8988T (cell line): ENCODE measurements around the gene MACROD2.
"Not testable (repeated sequence)": the region's sequence is repeated elsewhere in the genome, so short reads cannot be mapped to it uniquely, and the experiment has no call there.

Experiments
- DNase-seq: peaks from one replicate; pipeline ENCODE4 v3.0.0; 2011

Gene MACROD2

DNA sequence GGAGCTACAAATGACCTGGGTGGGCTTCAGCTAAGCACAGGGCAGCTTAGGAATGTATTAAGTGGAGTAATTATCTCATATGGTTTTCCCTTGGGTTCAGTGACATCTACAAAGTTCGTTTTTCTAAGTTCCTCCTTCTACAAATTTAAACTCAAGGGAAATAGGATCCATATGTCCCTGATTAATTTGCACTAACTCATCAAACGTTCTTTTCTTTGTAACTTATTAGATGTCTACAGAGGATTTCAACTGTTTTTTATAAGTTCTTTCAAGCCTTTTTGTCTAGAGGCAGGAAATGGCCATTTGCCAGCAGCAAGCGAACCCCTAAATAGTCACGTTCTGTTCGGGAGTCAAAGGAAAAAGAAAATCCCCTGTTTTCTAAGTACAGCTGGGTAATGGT is 1517.6 kb downstream of the MACROD2 start:
- DNase-seq = no peak

- no peak for DNase-seq
Observed at GRCh38 chr20:15515691-15516090, 1520.4 kb downstream of the MACROD2 start.

DNA sequence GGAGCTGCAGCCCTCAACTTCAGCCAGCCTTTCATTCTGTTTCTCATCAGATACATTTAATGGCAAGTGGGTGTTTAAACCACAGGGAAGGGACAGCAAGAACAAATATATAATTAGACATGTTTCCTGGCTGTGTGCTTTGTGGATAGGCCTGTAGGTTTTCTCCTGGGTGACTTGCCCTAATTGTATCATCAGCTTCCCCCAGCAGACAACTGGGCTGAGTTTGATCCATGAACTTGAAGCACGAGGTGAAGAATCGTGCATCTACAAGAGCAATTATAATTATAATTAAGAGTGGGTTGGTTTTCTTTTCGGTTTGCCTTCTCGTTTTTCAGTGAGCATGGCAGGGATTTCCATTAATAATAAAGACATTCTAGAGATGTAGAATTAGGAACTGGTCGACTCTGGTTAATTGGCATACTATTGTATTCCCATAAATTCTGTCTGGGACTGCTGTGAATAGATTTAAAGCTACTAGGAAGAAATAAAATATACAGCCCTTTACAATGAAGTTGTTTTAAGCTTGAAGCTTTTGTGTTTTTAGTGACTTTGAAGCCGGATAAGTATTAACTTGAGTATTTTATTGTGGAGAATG is 1525.7 kb downstream of the MACROD2 start:
- no peak for DNase-seq

- DNase-seq = no peak
Observed at GRCh38 chr20:15523400-15523799, 1528.1 kb downstream of the MACROD2 start.

- no peak for DNase-seq
Observed at GRCh38 chr20:15528391-15529111, 1533.2 kb downstream of the MACROD2 start.

- no peak for DNase-seq
Observed at GRCh38 chr20:15535863-15536262, 1540.5 kb downstream of the MACROD2 start.

DNA sequence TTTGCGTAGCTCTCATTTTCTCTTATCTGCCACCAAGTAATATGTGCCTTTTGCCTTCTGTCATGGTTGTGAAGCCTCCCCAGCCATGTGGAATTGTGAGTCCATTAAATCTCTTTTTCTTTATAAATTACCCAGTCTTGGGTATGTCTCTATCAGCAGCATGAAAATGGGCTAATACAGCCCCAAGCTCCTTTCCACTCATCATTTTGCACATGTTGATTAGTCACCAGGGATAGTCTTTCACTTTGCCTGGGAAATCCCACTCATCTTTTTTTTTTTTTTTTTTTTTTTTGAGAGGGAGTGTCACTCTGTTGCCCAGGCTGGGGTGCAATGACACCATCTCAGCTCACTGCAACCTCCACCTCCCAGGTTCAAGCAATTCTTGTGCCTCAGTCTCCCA is 1541.9 kb downstream of the MACROD2 start:
- DNase-seq = not testable (repeated sequence)

DNA sequence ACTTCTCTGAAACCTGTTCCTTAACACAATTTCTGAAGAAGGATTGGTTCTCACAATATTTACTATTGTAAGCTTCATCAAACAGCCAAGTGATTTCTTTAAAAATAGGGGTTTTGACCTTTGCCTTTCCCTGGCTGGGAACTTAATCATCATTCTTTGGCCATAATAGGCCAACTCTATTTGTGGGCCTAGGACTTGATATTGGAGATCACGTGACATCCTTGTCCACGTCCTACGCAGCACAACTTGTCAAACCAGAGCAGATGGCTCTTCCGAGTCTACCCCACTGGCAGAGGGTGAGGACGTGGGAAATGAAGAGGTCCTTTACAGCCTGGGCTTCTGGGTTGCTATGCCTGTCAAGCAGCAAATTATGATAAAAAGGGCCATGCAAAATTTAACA is 1547.3 kb downstream of the MACROD2 start:
- no peak for DNase-seq

DNA sequence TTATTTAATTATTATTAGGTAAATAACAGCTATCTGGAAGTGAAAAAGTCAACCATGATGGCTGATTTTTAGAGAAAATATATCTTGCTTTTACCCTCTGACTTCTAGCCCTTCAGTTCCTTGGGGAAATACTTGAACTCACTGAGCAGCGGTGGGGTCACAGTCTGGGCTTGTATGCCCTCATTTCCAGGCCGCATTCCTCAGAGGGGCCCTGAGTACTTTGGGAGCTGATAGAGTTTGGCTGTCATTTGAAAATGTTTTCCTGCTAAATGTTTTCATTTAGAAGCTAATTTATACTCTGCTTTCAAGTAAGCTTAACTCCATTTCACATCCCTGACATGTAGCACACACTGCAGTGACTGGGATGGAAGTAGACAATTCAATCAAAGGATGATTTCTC is 1549.4 kb downstream of the MACROD2 start:
- DNase-seq = no peak

GRCh38 chr20:15546525-15547023 is 1551.3 kb downstream of the MACROD2 start:
- DNase-seq = no peak

DNA sequence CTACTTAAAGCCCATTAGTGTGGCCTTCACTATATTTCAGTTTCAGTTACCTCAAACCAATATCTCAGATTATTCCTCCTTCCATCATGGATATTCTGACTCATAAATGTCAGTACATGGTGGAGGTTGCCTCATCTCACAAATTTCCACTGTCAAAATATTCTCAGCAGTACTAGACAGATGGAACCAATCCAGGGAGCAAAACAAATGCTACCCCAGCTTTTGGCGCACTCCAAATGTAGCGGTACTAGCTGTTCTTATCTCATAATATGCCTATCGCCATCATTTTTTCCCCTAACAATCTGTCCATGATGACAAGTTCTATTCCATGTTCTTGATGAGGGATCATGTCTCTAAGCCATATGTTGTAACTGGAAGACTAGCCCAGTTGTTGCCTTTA is 1551.8 kb downstream of the MACROD2 start:
- DNase-seq = no peak

DNA sequence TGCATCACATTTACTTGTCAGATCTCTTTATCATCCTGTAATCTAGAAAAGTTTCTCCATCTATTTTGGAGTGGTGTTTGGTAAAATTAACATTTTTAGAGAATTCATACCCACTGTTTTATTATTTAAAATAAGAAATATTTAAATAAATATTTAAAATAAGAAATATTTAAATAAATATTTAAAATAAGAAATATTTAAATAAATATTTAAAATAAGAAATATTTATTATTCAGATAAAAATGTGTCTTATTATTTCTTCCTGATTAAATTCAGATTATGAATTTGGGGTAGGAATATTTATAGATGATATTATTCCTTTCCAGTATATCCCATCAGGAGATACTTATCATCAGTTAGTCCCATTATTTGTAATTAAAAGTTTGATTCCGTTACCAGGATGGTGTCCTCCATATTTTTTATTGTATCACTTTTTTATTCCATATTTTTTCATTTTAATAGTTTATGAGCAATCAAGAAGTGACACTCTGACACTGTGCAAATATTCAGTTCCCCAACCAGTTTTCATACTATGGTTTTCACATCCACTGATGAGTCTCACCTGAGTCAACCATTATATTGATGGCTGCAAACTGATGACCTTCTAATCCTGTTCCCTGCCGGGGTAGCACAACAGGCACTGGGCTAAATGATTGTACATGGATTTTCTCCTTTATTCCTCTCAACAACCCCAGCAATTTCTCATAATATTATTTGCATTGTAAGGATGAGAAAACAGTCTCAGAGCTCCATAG is 1555.0 kb downstream of the MACROD2 start:
- no peak for DNase-seq

- DNase-seq = no peak
Observed at GRCh38 chr20:15555913-15556312, 1560.6 kb downstream of the MACROD2 start.

- no peak for DNase-seq
Observed at GRCh38 chr20:15556869-15557268, 1561.6 kb downstream of the MACROD2 start.

- no peak for DNase-seq
Observed at GRCh38 chr20:15561070-15561569, 1565.8 kb downstream of the MACROD2 start.

GRCh38 chr20:15561707-15562404 is 1566.5 kb downstream of the MACROD2 start:
- DNase-seq = no peak

DNA sequence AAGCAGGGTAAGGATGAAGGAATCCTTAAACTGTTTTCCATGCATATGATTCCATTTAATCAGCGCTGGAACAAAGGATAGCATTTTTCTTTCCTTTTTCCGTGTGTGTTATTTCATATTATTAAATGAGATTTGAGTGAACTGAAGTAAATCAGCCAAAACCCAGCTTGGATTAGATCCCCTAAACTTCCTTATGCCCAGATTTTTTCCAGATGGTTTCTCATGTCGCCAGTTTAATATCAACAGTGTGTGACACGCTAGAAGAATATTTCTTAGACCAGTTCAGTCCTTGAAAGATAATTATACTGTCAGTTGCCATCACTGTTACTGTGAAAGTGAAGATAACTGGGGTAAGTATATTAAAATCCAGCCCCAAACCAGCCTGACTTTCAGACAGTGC is 1568.5 kb downstream of the MACROD2 start:
- no peak for DNase-seq

DNA sequence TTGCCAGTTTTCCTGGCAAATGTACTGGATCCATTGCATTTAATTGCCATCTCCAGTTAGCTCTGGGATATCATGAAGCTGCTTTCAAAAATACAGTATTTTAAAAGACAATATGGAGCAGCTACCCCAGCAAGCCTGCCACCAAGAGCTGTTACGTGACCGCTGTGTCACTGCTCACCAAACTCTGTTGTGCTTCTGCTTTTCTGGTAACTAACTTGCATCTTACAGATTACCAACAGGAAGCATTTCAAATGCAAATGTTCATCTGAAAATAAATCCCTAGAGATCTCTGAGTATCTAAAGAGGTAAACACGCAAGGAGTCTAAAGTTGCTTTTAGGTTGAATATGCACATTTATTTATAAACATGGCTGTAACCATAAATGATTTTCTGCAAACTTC is 1569.7 kb downstream of the MACROD2 start:
- no peak for DNase-seq

GRCh38 chr20:15565786-15566185 is 1570.5 kb downstream of the MACROD2 start:
- no peak for DNase-seq

DNA sequence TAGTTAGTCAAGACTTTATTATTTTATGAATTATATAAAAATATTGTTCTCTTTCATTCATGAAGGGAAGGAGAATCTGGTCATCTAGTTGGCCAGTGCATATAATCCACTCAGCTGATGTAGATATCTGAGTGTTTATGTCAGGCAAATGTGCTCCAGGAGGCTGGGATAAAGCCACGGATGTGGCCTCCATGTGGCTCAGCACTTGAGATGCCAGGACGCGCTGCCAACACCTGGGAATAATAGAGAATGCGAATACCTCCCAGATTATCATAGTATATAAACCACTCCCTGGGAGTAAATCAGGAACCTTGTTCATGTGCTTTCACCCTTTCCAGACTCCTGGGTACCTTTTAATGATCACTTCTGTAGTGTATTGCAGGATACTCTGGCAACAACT is 1571.9 kb downstream of the MACROD2 start:
- no peak for DNase-seq

GRCh38 chr20:15570156-15570555 is 1574.8 kb downstream of the MACROD2 start:
- no peak for DNase-seq

DNA sequence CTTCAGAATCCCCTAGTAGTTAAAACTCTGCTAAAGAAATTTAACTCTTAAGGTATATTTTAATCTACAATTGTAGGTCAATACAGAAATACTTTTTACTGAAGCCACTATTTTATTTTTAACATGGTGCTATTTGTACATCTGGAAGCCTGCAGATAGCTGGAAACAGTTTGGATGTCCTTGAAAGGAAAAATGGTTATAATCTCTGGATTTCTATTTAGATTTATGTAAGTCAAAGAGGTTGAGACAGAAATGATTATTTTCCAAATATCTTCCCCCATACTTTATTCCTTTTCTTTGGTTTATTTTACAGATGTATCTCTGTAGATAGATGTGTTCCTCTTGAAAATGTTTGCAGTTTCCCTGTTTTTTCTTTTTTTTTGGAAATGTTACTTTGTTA is 1575.7 kb downstream of the MACROD2 start:
- no peak for DNase-seq

DNA sequence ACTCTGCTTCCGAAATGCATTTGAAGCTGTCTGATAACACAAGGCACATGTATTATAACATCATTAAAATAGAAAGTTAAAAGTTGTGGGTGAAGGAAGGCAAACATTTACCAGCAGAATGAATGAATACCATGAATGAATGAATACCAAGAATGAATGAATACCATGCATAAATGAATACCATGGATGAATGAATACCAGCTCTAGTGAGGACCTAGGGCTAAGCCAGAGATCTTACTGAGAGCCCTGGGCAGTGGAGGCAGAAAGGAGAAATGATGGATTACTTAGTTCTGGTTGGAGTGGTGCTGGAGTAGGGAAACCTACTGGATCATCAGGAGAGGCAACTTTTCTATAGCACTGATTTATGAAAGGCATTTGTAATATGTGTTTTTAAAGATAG is 1579.9 kb downstream of the MACROD2 start:
- DNase-seq = no peak
